ENCODE data around the gene LRCH2. TPM values are rescaled to one million over a fixed set of nuclear protein-coding genes. Genes with fewer than 3 reads are reported as not detected.

The LRCH2 gene
- total and polyA plus RNA-seq, 2 of the 4 experiments (the other 2 are of a cell fraction), result 2.6 to 4.3 TPM

DNA sequence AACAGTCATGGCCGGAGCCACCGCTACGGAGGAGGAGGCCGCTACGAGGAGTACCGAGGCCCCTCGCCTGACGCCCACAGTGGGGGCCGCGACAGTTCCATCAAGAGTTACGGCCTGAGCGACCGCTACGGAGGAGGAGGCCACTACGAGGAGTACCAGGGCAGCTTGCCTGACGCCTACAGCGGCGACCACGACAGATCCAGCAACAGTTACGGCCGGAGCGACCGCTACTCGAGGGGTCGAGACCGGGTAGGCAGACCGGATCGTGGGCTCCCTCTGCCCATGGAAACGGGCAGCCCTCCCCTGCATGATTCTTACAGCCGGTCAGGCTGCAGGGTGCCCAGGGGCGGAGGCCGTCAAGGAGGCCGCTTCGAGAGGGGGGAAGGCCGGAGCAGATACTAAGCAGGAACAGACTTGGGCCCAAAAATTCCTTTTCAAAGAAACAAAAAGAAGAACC is 41.6 kb downstream of the LRCH2 start:
- H3K27ac ChIP-seq (ENCODE audit: insufficient read depth, low read length), result no peak overlapping the region
- peaks cover 0 to 13% of the 10 kb centered on the region in 2 experiments; a peak in 2 of 4 replicates for H3K79me1 ChIP-seq (ENCODE audit: low read depth in 1 of 2, low read length in 2 of 2)
- H2BK5ac ChIP-seq (ENCODE audit: low read depth, low read length, poor library complexity, severe bottlenecking), result no peak overlapping the region
- no peak overlapping the region for H2AFZ ChIP-seq (replicated peaks; ENCODE audit: low read length, poor library complexity)
- no peak overlapping the region for H3K9ac ChIP-seq (ENCODE audit: low read depth, low read length)
- H2BK20ac ChIP-seq (ENCODE audit: low read depth, low read length), result no peak overlapping the region
- H3K27me3 ChIP-seq (ENCODE audit: control insufficient read depth, insufficient read depth, low read length), result no peaks in the 10 kb centered on the region
- H3K4me2 ChIP-seq (ENCODE audit: low read depth, low read length), result no peak overlapping the region
- 0 out of 2 replicates have a peak, but pooled peaks cover 2% of the 10 kb centered on the region for H3K9me1 ChIP-seq (ENCODE audit: insufficient read depth, low read length)
- H4K8ac ChIP-seq (ENCODE audit: low read depth in 2 of 2, low read length in 2 of 2), result no peak overlapping the region
- dilution Hi-C loops (cut with HindIII; ENCODE audit: low sequenced_read_pairs, unreplicated experiment) (no loop called here), in situ Hi-C loops (cut with MboI; ENCODE audit: low sequenced_read_pairs) (no loop called here), intact Hi-C loops (cut with micrococcal nuclease) (no loop called here)
- no peak overlapping the region for H3K23ac ChIP-seq (ENCODE audit: low read depth, low read length)
- CTCF ChIA-PET, result no interaction called here
- no peak overlapping the region for H2BK15ac ChIP-seq (ENCODE audit: low read depth, low read length)
- H3K4me3 ChIP-seq (ENCODE audit: insufficient read depth, low read depth, low read length), result no peak overlapping the region
- no peak overlapping the region for H3K56ac ChIP-seq (ENCODE audit: extremely low read depth, insufficient read depth, low read length)
- POLR2A ChIA-PET (ENCODE audit: unreplicated experiment), result no interaction called here
- DNase-seq, result no peak
- H4K5ac ChIP-seq (ENCODE audit: low read depth, low read length), result no peak overlapping the region
- H4K20me1 ChIP-seq (ENCODE audit: insufficient read depth, low read length), result no peaks in the 10 kb centered on the region; the same call in none of the 2 replicates
- no peak overlapping the region for H3K18ac ChIP-seq (ENCODE audit: low read depth, low read length)
- no peak for TF ChIP-seq BHLHE40 (IDR thresholded peaks at IDR 0.05; ENCODE audit: low read depth, low read length)
- TF ChIP-seq SMC3 (IDR thresholded peaks at IDR 0.05; ENCODE audit: low read depth, low read length), result no peak
- no peak for TF ChIP-seq MAZ (IDR thresholded peaks at IDR 0.05; ENCODE audit: borderline replicate concordance, low read depth, low read length)
- no peak for TF ChIP-seq POLR2A (IDR thresholded peaks at IDR 0.05; ENCODE audit: low read depth, low read length)
- TF ChIP-seq, protein P1, sequence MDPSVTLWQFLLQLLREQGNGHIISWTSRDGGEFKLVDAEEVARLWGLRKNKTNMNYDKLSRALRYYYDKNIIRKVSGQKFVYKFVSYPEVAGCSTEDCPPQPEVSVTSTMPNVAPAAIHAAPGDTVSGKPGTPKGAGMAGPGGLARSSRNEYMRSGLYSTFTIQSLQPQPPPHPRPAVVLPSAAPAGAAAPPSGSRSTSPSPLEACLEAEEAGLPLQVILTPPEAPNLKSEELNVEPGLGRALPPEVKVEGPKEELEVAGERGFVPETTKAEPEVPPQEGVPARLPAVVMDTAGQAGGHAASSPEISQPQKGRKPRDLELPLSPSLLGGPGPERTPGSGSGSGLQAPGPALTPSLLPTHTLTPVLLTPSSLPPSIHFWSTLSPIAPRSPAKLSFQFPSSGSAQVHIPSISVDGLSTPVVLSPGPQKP (IDR thresholded peaks at IDR 0.05; ENCODE audit: borderline replicate concordance, low read depth, low read length), result no peak
- TF ChIP-seq, protein P2, sequence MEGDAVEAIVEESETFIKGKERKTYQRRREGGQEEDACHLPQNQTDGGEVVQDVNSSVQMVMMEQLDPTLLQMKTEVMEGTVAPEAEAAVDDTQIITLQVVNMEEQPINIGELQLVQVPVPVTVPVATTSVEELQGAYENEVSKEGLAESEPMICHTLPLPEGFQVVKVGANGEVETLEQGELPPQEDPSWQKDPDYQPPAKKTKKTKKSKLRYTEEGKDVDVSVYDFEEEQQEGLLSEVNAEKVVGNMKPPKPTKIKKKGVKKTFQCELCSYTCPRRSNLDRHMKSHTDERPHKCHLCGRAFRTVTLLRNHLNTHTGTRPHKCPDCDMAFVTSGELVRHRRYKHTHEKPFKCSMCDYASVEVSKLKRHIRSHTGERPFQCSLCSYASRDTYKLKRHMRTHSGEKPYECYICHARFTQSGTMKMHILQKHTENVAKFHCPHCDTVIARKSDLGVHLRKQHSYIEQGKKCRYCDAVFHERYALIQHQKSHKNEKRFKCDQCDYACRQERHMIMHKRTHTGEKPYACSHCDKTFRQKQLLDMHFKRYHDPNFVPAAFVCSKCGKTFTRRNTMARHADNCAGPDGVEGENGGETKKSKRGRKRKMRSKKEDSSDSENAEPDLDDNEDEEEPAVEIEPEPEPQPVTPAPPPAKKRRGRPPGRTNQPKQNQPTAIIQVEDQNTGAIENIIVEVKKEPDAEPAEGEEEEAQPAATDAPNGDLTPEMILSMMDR (conservative IDR thresholded peaks at IDR 0.05; ENCODE audit: low read depth, low read length), result no peak
- no peak for TF ChIP-seq RCOR1 (IDR thresholded peaks at IDR 0.05; ENCODE audit: insufficient replicate concordance, low read length)
- no peak for TF ChIP-seq FOS (IDR thresholded peaks at IDR 0.05; ENCODE audit: low read depth, low read length)
- no peak for TF ChIP-seq CEBPB (IDR thresholded peaks at IDR 0.05; ENCODE audit: low read depth, low read length)
- no peak for TF ChIP-seq MAFK (IDR thresholded peaks at IDR 0.05; ENCODE audit: low read depth, low read length)
- TF ChIP-seq MXI1 (IDR thresholded peaks at IDR 0.05; ENCODE audit: borderline replicate concordance, low read depth, low read length), result no peak
- TF ChIP-seq RAD21 (IDR thresholded peaks at IDR 0.05; ENCODE audit: low read length), result no peak
- no peak for TF ChIP-seq CHD1 (IDR thresholded peaks at IDR 0.05; ENCODE audit: low read depth, low read length)
- TF ChIP-seq, protein P3, sequence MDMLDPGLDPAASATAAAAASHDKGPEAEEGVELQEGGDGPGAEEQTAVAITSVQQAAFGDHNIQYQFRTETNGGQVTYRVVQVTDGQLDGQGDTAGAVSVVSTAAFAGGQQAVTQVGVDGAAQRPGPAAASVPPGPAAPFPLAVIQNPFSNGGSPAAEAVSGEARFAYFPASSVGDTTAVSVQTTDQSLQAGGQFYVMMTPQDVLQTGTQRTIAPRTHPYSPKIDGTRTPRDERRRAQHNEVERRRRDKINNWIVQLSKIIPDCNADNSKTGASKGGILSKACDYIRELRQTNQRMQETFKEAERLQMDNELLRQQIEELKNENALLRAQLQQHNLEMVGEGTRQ (IDR thresholded peaks at IDR 0.05; ENCODE audit: low read depth, low read length), result no peak
- no peak for TF ChIP-seq RFX5 (IDR thresholded peaks at IDR 0.05; ENCODE audit: low read depth, low read length)
- no peak for TF ChIP-seq NFE2L2 (IDR thresholded peaks at IDR 0.05; ENCODE audit: low read depth, low read length)
- H3K36me3 ChIP-seq (ENCODE audit: control insufficient read depth, insufficient read depth, low read length), result no peaks in the 10 kb centered on the region; the same call in 1 of the 2 replicates
- no peak overlapping the region for H4K91ac ChIP-seq (ENCODE audit: insufficient read depth, low read depth, low read length)
- 95% methylated on average over 10 of the region's 35 CpGs; no CpG with 5 or more reads in 1 of the 2 experiments for WGBS, 2 experiments (ENCODE audit: extremely low coverage in 2 of 2, insufficient read length in 1 of 2)
- H3K4me1 ChIP-seq (ENCODE audit: control insufficient read depth, insufficient read depth, low read length), result no peaks in the 10 kb centered on the region
- H3K4ac ChIP-seq (ENCODE audit: low read depth, low read length), result no peak overlapping the region
- H3K9me3 ChIP-seq (ENCODE audit: control insufficient read depth, insufficient read depth, low read length), result peaks cover 14% of the 10 kb centered on the region; the same call in 1 of the 2 replicates
- no peak overlapping the region for H3K14ac ChIP-seq (replicated peaks; ENCODE audit: low read depth, low read length)
- H2AK9ac ChIP-seq (replicated peaks; ENCODE audit: low read depth, low read length, poor library complexity), result no peak overlapping the region
- ATAC-seq (ENCODE audit: low read depth), result no peak
- no peak overlapping the region for H2AK5ac ChIP-seq (ENCODE audit: low read depth, low read length)
- no TSS peak for BruUV-seq (replicated peaks)
- no peak overlapping the region for H2BK120ac ChIP-seq (ENCODE audit: low read depth, low read length)
